Measurements from ENCODE around the gene DNAJB11. TPM values are rescaled to one million over a fixed set of nuclear protein-coding genes. Genes with fewer than 3 reads are reported as not detected.
"Not testable (repeated sequence)": the region's sequence is repeated elsewhere in the genome, so short reads cannot be mapped to it uniquely, and the experiment has no call there.

Gene DNAJB11
- total RNA-seq, 1 experiment from 2014 or later: 83.8 TPM

DNA sequence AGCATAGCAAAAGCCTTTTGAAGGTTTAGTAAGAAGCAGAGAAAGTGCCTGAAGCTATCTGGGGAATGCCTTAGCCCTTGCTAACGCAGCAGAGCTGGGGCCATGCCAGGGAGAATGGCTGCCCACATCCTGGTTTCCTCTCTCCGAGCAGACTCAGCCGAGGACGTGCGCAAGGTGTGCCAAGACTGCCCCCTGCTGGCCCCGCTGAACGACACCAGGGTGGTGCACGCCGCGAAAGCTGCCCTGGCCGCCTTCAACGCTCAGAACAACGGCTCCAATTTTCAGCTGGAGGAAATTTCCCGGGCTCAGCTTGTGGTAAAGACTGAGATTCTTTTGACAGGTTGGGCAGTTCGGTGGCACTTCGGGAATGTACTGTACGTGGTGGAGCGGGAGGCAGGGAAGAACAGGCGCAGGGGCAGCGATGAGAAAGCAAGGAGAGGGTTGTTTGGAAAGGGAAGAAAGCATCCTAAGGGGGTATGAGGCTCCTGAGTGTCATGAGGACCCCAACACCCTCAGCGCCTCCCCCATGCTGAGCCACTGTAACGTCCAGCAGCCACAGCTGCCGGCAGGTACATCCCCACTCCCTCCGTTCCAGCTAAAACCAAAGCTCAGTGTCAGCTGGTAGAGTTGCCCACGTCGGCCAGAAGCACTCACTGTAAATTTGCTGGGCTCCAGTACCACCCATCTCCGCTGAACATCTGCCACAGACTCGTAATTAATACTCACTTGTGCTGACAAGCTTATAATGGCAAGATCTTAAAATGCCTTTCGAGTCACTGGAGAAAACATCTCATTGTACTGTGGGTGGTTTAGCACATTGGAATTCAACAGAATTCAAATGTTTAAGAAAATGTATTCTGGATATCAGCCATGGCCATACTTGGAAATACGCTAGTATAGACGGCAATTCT is 46.8 kb downstream of the DNAJB11 start:
- peak; percentile 82 for DNase-seq (ENCODE audit: low read depth)

DNA sequence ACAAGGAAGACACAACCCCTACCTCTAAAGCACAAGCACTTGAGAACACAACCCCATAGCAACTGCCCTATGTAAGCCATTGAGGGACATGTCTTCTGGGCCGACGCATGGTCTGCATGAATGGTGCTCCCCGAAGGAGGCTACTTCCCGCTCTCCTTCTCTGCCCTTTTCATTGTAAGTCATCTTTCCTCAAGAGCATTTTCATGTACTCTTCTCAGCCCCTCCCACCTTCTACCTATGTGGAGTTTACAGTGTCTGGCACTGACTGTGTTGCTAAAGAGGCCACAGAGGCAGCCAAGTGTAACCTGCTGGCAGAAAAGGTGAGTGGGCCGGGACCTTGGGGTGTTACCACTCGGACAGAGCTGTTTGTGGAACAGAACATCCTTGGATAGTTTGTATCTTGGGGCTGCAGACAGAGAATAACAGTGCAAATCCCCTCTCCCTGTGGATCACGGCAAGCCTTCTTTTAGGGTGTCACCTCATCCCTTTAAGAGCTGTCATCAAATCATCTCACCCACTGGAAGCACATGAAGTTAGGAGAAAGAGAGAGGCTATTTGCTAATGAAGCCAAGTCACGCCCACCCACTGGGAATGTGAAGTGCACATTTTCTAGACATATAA is 47.9 kb downstream of the DNAJB11 start:
- DNase-seq (ENCODE audit: low read depth): no peak

- DNase-seq (ENCODE audit: low read depth): no peak
Measured at GRCh38 chr3:186619787-186620212, 49.3 kb downstream of the DNAJB11 start.

DNA sequence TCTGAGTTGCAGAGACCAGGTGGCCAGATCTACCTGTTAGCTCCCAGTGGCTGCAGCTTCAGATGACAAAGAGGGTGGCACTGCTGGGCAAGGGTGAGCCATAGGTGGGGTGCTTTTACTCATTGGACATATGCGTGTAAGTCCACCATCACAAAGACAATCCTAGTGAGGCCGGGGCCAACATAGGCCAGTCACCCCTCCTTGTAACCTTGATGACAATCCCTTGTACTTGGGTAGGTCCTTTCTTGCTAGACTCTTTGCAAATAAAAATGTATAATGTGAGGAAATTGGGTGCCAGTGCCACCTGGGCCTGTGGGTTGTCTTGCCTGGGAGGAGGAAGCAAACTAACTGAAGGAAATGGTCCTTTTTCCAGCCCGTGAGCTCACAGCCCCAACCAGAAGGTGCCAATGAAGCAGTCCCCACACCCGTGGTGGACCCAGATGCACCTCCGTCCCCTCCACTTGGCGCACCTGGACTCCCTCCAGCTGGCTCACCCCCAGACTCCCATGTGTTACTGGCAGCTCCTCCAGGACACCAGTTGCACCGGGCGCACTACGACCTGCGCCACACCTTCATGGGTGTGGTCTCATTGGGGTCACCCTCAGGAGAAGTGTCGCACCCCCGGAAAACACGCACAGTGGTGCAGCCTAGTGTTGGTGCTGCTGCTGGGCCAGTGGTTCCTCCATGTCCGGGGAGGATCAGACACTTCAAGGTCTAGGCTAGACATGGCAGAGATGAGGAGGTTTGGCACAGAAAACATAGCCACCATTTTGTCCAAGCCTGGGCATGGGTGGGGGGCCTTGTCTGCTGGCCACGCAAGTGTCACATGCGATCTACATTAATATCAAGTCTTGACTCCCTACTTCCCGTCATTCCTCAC is 49.9 kb downstream of the DNAJB11 start:
- DNase-seq (ENCODE audit: low read depth): no peak

GRCh38 chr3:186621894-186622650 is 51.6 kb downstream of the DNAJB11 start:
- DNase-seq (ENCODE audit: low read depth): no peak

GRCh38 chr3:186622651-186623310 is 52.3 kb downstream of the DNAJB11 start:
- no peak for DNase-seq (ENCODE audit: low read depth)

- DNase-seq (ENCODE audit: low read depth): no peak
Measured at GRCh38 chr3:186624598-186624997, 54.1 kb downstream of the DNAJB11 start.

GRCh38 chr3:186625600-186626042 is 55.1 kb downstream of the DNAJB11 start:
- no peak for DNase-seq (ENCODE audit: low read depth)

DNA sequence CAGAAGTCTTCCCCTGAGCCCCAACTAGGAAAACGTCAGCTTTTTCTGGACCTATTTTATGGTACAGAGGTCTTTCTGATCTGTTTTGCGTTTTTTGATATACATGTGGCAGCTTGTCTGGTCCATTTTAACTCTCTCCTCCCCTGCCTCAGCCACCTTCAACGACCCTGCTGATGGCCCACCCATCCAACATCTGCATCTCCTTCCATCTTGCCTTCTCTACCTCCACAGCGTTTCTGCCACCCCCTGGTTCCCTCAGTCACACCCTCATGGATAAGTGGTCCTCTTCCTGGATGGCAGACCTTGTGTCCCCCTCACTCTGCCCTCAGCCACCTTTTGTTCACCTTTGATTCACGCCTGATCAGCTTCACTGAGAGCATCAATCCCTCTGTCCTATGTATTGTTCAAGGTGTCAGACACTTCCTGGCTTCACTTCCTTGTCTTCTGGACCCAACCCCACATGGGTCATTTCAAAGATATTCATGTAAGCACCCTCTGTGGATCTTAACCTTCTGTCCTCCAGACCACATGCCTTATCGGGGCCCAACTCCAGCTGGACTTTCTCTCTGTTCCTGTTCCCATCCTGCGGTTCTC is 55.8 kb downstream of the DNAJB11 start:
- no peak for DNase-seq (ENCODE audit: low read depth)

DNA sequence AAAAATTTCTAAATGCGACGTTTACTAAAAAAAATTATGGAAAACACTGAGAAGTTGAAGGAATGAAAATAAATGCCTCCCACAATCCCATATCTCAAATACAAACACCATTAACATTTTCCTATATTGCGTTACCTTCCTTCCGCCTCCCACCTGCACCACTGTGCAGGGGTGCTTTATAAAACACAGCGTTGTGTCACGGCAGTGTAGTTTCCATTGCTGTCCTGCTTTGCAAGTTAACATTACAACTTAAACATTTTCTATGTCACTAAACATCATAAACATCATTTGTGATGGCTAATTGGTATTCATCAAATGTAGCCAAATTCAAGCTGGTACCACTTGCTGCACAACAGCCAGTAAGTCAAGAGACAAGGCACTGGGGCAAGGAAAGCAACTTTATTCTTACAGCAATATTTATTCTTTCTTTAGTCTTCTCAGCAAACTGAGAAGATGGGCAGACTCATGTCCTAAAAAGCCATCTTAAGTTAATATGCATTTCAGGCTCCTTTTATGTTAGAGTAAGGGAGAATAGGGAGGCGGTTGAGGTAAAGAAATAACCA is 57.4 kb downstream of the DNAJB11 start:
- no peak for DNase-seq (ENCODE audit: low read depth)

- DNase-seq (ENCODE audit: low read depth): no peak
Measured at GRCh38 chr3:186628756-186629155, 58.2 kb downstream of the DNAJB11 start.

DNA sequence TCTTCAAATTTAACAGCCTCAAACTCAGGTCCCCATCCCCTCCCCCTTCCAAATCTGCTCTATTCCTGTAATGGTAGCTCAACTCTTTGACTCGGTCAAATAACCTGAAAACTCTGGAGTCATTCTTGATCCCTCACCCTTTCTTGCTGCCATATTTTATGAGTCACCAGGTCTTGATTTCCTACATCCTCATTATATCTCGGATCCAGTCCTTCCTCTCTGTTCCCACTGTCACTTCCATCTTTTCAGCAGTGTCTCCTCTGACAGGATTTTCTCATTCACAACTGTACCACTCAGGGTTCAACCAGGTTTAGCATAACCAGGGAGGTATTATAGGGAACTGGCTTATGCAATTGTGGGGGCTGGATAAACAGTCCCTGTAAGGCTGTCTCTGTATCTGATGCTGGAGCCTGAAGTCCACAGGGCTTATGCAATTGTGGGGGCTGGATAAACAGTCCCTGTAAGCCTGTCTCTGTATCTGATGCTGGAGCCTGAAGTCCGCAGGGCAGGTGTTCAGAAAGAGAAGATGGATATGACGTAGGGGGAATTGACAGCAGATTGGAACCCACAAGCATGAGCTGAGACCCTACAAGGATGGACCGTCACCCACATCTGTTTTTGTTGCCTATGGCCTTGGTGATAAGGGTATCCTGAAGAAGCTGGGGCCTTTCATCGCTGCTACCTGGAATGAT is 60.6 kb downstream of the DNAJB11 start:
- DNase-seq (ENCODE audit: low read depth): no peak

GRCh38 chr3:186633481-186633880 is 63.0 kb downstream of the DNAJB11 start:
- DNase-seq (ENCODE audit: low read depth): no peak

GRCh38 chr3:186634207-186634606 is 63.7 kb downstream of the DNAJB11 start:
- DNase-seq (ENCODE audit: low read depth): not testable (repeated sequence)

Other genes starting within 250 kb of the DNAJB11 start
- gene DGKG, start 208.5 kb upstream of the DNAJB11 start, total RNA-seq (2014; rRNA removed): 2.2 and 4.1 TPM in 2 replicates
- 1.4 and 1.7 TPM in 2 replicates for gene CRYGS, start 26.3 kb upstream of the DNAJB11 start, total RNA-seq (2014; rRNA removed)
- 12.6 and 13.2 TPM in 2 replicates for gene TBCCD1, start 3.4 kb upstream of the DNAJB11 start, total RNA-seq (2014; rRNA removed)
- not detected in 2 replicates for gene AHSG, start 42.3 kb downstream of the DNAJB11 start, total RNA-seq (2014; rRNA removed)
- gene FETUB, start 69.7 kb downstream of the DNAJB11 start, total RNA-seq (2014; rRNA removed): 0.06 TPM in 1 of 2 replicates, not detected in the other
- 0.06 TPM in 1 of 2 replicates, not detected in the other for gene HRG, start 95.3 kb downstream of the DNAJB11 start, total RNA-seq (2014; rRNA removed)
- not detected in 2 replicates for gene KNG1, start 146.6 kb downstream of the DNAJB11 start, total RNA-seq (2014; rRNA removed)
- 493 and 693 TPM in 2 replicates for gene EIF4A2, start 212.9 kb downstream of the DNAJB11 start, total RNA-seq (2014; rRNA removed)
- 59.6 and 78.2 TPM in 2 replicates for gene RFC4, start 235.8 kb downstream of the DNAJB11 start, total RNA-seq (2014; rRNA removed)

Measured in LHCN-M2 (cell line).